Motor neuron (in vitro differentiated cells): ENCODE results near the gene ZNF264. TPM values are rescaled to one million over a fixed set of nuclear protein-coding genes. Genes with fewer than 3 reads are reported as not detected.
"Not testable (repeated sequence)": the region's sequence is repeated elsewhere in the genome, so short reads cannot be mapped to it uniquely, and the experiment has no call there.

ENCODE experiments used
- ATAC-seq, 8 experiments: fragments of 200-7000 bp; cut with Tn5 transposase; replicated peaks in 6 of 8; 2 replicates each; pipeline ENCODE4 v1.8.0; 2021; ENCODE audit warnings: mild to moderate bottlenecking in 8 of 8, moderate library complexity in 8 of 8
- H3K27ac ChIP-seq, 2 donors: fragments of 250-450 bp; sonication (Bioruptor Pico); 2 replicates each; pipeline ENCODE4 v1.9.0; 2021; ENCODE audit warnings: antibody characterized with exemption in 2 of 2, mild to moderate bottlenecking in 2 of 2, moderate library complexity in 1 of 2
- H3K4me1 ChIP-seq, 2 donors: fragments of 250-450 bp; sonication (Bioruptor Pico); replicated peaks in 1 of 2; 2 replicates each; pipeline ENCODE4 v1.6.1; 2021; ENCODE audit warnings: antibody characterized with exemption in 2 of 2, mild to moderate bottlenecking in 2 of 2, moderate library complexity in 1 of 2
- H3K4me3 ChIP-seq, 5 donors: fragments of 250-450 bp; sonication (Bioruptor Pico); 2 replicates each; pipeline ENCODE4 v1.9.0; 2021; ENCODE audit warnings: antibody characterized with exemption in 5 of 5, mild to moderate bottlenecking in 5 of 5, moderate library complexity in 4 of 5
- WGBS, 10 experiments: fragments of 450-650 bp; shearing (Covaris generic); methylation state at CpG; one replicate each; pipeline ENCODE4 v1.0.0; 2022; 5-methylcytosine and 5-hydroxymethylcytosine counted together
- in situ Hi-C, 9 experiments: fragments of 400-800 bp; cut with MboI; loops; one replicate each; pipeline ENCODE4 v1.15.0; 2021; ENCODE audit warnings: low sequenced_read_pairs in 9 of 9, low pct_unique_long_range_greater_than_20kb in 2 of 9; ENCODE audit not compliant: unreplicated experiment in 9 of 9
- total RNA-seq, 8 experiments: library from RNA; unstranded; fragments of 300-600 nt; gene quantifications; 2 replicates each; pipeline versions ENCODE4 v1.2.3 to v1.2.4, GENCODE V29; 2022

The ZNF264 gene
- total RNA-seq, 8 experiments from 2014 or later, result 9.7 to 30.4 (median 16.5) TPM

GRCh38 chr19:57253767-57254166 lies 62.5 kb downstream of the ZNF264 start:
- ATAC-seq, result peak in 5 of 8 experiments; percentile 24 to 63 (median 37)
- H3K4me3 ChIP-seq, H3K4me1 ChIP-seq, H3K27ac ChIP-seq, in situ Hi-C loops: not testable (repeated sequence)
- WGBS, 10 experiments, result 73 to 100% (median 98%) methylated on average over 1 to 5 of the region's 11 CpGs; no CpG with 5 or more reads in 2 of the 10 experiments

GRCh38 chr19:57262044-57262443 lies 70.7 kb downstream of the ZNF264 start:
- Histone ChIP-seq H3K27ac (no peak overlapping the region), H3K4me3 (no peak overlapping the region), H3K4me1 (peaks cover 0 to 3% of the 10 kb centered on the region in 2 donors)
- in situ Hi-C loops, result no loop called here
- ATAC-seq, result no peak
- 60 to 100% (median 92%) methylated on average over 1 to 3 of the region's 3 CpGs for WGBS, 10 experiments

GRCh38 chr19:57263244-57263741 lies 72.0 kb downstream of the ZNF264 start:
- Histone ChIP-seq H3K4me1 (peaks cover 0 to 4% of the 10 kb centered on the region in 2 donors), H3K27ac (no peak overlapping the region), H3K4me3 (no peak overlapping the region)
- WGBS, 10 experiments, result 80 to 100% (median 89%) methylated on average over 1 of the region's 1 CpG; no CpG with 5 or more reads in 7 of the 10 experiments
- in situ Hi-C loops, result no loop called here
- no peak for ATAC-seq

GRCh38 chr19:57267291-57267690 lies 76.0 kb downstream of the ZNF264 start:
- peak; percentile 56 to 92 (median 82) for ATAC-seq

GRCh38 chr19:57269515-57270250 lies 78.4 kb downstream of the ZNF264 start:
- no peak overlapping the region for H3K4me3 ChIP-seq
- 73 to 96% (median 85%) methylated on average over 2 to 4 of the region's 4 CpGs; no CpG with 5 or more reads in 2 of the 10 experiments for WGBS, 10 experiments
- ATAC-seq, result peak; percentile 16 to 74 (median 58)
- in situ Hi-C loops, result no loop called here
- H3K4me1 ChIP-seq, result peaks cover 0 to 4% of the 10 kb centered on the region in 2 donors
- H3K27ac ChIP-seq, result no peak overlapping the region

More at GRCh38 chr19:57267291-57267690, 76.0 kb downstream of the ZNF264 start:
- no peak overlapping the region for H3K4me3 ChIP-seq
- H3K27ac ChIP-seq, result no peak overlapping the region
- H3K4me1 ChIP-seq, result peaks cover 0 to 4% of the 10 kb centered on the region in 2 donors
- 10 to 70% (median 52%) methylated on average over 2 to 3 of the region's 3 CpGs; no CpG with 5 or more reads in 4 of the 10 experiments for WGBS, 10 experiments
- in situ Hi-C loops, result no loop called here

GRCh38 chr19:57271280-57271679 lies 80.0 kb downstream of the ZNF264 start:
- WGBS, 10 experiments, result 70 to 100% (median 95%) methylated on average over 1 to 6 of the region's 8 CpGs; no CpG with 5 or more reads in 1 of the 10 experiments
- H3K27ac ChIP-seq, result no peak overlapping the region

More at GRCh38 chr19:57271280-57271679, 80.0 kb downstream of the ZNF264 start:
- H3K4me1 ChIP-seq, result peaks cover 0 to 4% of the 10 kb centered on the region in 2 donors
- no peak overlapping the region for H3K4me3 ChIP-seq
- no peak for ATAC-seq
- in situ Hi-C loops, result no loop called here

Other genes with a start within 250 kb of the ZNF264 start
- under 1 TPM in 5 of 8 experiments, not detected in 3; 0.04 to 0.38 (median 0.10) TPM for gene USP29, start 71.5 kb upstream of the ZNF264 start, total RNA-seq
- gene ZIM3, start 46.3 kb upstream of the ZNF264 start, total RNA-seq, result under 1 TPM in 1 of 8 experiments, not detected in 7; 0.13 TPM
- gene DUXA, start 24.0 kb upstream of the ZNF264 start, total RNA-seq, result not detected
- 1 to 10 TPM in 3 of 8 experiments, under 1 TPM in 4, not detected in 1; 0.63 to 3.2 (median 0.88) TPM for gene AURKC, start 39.5 kb downstream of the ZNF264 start, total RNA-seq
- 10 to 100 TPM; 12.0 to 24.0 (median 17.8) TPM for gene ZNF805, start 49.1 kb downstream of the ZNF264 start, total RNA-seq
- 100 to 1,000 TPM in 1 of 8 experiments, 10 to 100 TPM in 7; 38.8 to 113 (median 68.9) TPM for gene ZNF460, start 89.0 kb downstream of the ZNF264 start, total RNA-seq
- gene ZNF543, start 129.0 kb downstream of the ZNF264 start, total RNA-seq, result 10 to 100 TPM in 4 of 8 experiments, 1 to 10 TPM in 4; 6.2 to 13.8 (median 10.1) TPM
- 10 to 100 TPM in 5 of 8 experiments, 1 to 10 TPM in 3; 5.7 to 12.0 (median 10.7) TPM for gene ZNF304, start 159.8 kb downstream of the ZNF264 start, total RNA-seq
- gene TRAPPC2B, start 172.1 kb downstream of the ZNF264 start, total RNA-seq, result 10 to 100 TPM; 10.3 to 33.5 (median 24.1) TPM
- gene ZNF547, start 172.1 kb downstream of the ZNF264 start, total RNA-seq, result 1 to 10 TPM; 3.8 to 6.9 (median 5.8) TPM
- 10 to 100 TPM in 7 of 8 experiments, 1 to 10 TPM in 1; 9.9 to 35.5 (median 25.4) TPM for gene ZNF548, start 198.4 kb downstream of the ZNF264 start, total RNA-seq
- gene ZNF17, start 219.7 kb downstream of the ZNF264 start, total RNA-seq, result 10 to 100 TPM in 7 of 8 experiments, 1 to 10 TPM in 1; 7.8 to 21.6 (median 11.9) TPM
- gene ZNF749, start 243.8 kb downstream of the ZNF264 start, total RNA-seq, result 10 to 100 TPM; 10.1 to 24.0 (median 13.8) TPM